MM.1S (cell line): ENCODE measurements around the gene MIB2.
A peak's percentile ranks its signal among the peaks of the same experiment; 100 is the strongest.

Experiments
- DNase-seq: peaks from one replicate; pipeline ENCODE4 v3.0.0-alpha.2; 2015
- H2AFZ ChIP-seq: fragments of 300-600 bp; sonication (generic); 2 replicates; pipeline ENCODE4 v1.6.0; 2016; ENCODE audit warnings: antibody characterized with exemption, low read length
- H3F3A ChIP-seq: fragments of 300-600 bp; sonication (generic); 2 replicates; pipeline ENCODE4 v1.6.1; 2016; ENCODE audit warnings: mild to moderate bottlenecking, antibody characterized with exemption, low read length, moderate library complexity, mixed read lengths; ENCODE audit not compliant: insufficient read depth
- H3K27ac ChIP-seq: fragments of 300-600 bp; sonication (generic); 2 replicates; pipeline ENCODE4 v1.5.1; 2016; ENCODE audit warnings: mild to moderate bottlenecking, low read length
- H3K27me3 ChIP-seq: fragments of 300-600 bp; sonication (generic); replicated peaks from 2 replicates; pipeline ENCODE4 v1.6.0; 2016; ENCODE audit warnings: low read length; ENCODE audit not compliant: insufficient read depth
- H3K36me3 ChIP-seq: fragments of 300-600 bp; sonication (generic); replicated peaks from 2 replicates; pipeline ENCODE4 v1.6.1; 2016; ENCODE audit warnings: mild to moderate bottlenecking, low read length, mixed read lengths; ENCODE audit not compliant: insufficient read depth
- H3K4me1 ChIP-seq: fragments of 300-600 bp; sonication (generic); 2 replicates; pipeline ENCODE4 v1.6.1; 2016; ENCODE audit warnings: low read length, mixed read lengths
- H3K4me2 ChIP-seq: fragments of 300-600 bp; sonication (generic); 2 replicates; pipeline ENCODE4 v1.6.0; 2016; ENCODE audit warnings: low read depth, low read length
- H3K4me3 ChIP-seq: fragments of 300-600 bp; sonication (generic); 2 replicates; pipeline ENCODE4 v1.5.1; 2016; ENCODE audit warnings: low read length, mixed read lengths
- H3K79me2 ChIP-seq: fragments of 300-600 bp; sonication (generic); 2 replicates; pipeline ENCODE4 v1.6.1; 2016; ENCODE audit warnings: mixed run types, low read length, mixed read lengths
- H3K9ac ChIP-seq: fragments of 300-600 bp; sonication (generic); 2 replicates; pipeline ENCODE4 v1.6.1; 2016; ENCODE audit warnings: low read length, mixed read lengths
- H3K9me2 ChIP-seq: fragments of 300-600 bp; sonication (generic); replicated peaks from 2 replicates; pipeline ENCODE4 v1.6.1; 2016; ENCODE audit warnings: mild to moderate bottlenecking, low read length, mixed read lengths; ENCODE audit not compliant: insufficient read depth
- H3K9me3 ChIP-seq: fragments of 300-600 bp; sonication (generic); replicated peaks from 2 replicates; pipeline ENCODE4 v1.6.1; 2016; ENCODE audit warnings: mild to moderate bottlenecking, low read length, mixed read lengths; ENCODE audit not compliant: insufficient read depth
- H4K20me1 ChIP-seq: fragments of 300-600 bp; sonication (generic); 2 replicates; pipeline ENCODE4 v1.6.1; 2016; ENCODE audit warnings: mild to moderate bottlenecking, low read length, moderate library complexity, mixed read lengths; ENCODE audit not compliant: insufficient read depth
- EZH2 ChIP-seq: fragments of 300-600 bp; sonication (generic); optimal IDR thresholded peaks from 2 replicates; pipeline ENCODE3; 2017; ENCODE audit warnings: low read depth, mild to moderate bottlenecking, antibody characterized with exemption, low read length, mixed read lengths
- EZH2phosphoT487 ChIP-seq: fragments of 300-600 bp; sonication (generic); IDR thresholded peaks from 2 replicates; pipeline ENCODE4 v1.6.1; 2018; ENCODE audit warnings: antibody characterized with exemption, low read length
- TF ChIP-seq, protein P1 (sequence below): fragments of 300-600 bp; sonication (generic); IDR thresholded peaks from 2 replicates; pipeline ENCODE4 v1.5.1; 2016; ENCODE audit warnings: antibody characterized with exemption, low read length, mixed read lengths

The MIB2 gene

DNA sequence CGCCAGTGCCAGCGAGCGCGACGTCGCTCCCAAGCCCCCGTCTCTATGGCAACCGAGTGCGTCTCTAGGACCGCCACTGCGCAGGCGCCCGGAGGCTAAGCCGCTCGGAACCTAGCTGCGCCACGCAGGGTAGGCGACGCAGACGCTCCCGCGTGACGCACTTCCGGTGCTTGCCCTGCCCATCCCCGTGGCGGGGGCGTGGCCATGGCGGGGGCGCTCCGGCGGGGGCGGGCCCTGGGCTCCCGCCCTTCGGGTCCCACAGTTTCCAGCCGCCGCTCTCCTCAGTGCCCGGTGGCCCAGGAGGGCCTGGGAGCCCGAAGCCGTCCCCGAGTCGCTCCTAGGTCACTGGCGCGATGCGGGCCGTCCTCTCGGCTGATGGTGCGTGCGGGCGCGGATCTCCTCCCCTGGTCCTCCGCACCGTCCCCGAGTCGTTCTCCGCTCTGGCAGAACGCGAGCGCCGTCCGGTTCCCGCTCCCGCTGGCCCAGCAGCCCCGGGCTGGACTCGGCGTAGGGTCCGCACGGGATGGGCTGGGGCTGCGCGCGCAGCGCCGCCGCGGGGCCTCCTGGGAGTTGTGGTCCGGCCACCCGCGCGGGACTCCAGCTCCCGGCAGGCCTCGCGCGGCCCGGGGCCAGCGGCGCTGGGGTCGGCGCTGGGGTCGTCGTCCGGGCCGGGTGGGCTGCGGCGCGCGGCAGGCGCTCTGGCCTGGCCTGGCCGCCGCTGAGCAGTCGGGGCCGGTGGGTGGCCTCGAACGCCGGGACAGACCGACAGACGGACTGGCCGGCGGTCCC, at the start of gene MIB2:
MIB2 (plus strand) TSS at position 245 of the 789 bp plus-strand sequence. CDS start 7,953 bp downstream, outside the sequence.
- H3K4me3 ChIP-seq, result peak within 1 kb of the TSS; percentile 98

DNA sequence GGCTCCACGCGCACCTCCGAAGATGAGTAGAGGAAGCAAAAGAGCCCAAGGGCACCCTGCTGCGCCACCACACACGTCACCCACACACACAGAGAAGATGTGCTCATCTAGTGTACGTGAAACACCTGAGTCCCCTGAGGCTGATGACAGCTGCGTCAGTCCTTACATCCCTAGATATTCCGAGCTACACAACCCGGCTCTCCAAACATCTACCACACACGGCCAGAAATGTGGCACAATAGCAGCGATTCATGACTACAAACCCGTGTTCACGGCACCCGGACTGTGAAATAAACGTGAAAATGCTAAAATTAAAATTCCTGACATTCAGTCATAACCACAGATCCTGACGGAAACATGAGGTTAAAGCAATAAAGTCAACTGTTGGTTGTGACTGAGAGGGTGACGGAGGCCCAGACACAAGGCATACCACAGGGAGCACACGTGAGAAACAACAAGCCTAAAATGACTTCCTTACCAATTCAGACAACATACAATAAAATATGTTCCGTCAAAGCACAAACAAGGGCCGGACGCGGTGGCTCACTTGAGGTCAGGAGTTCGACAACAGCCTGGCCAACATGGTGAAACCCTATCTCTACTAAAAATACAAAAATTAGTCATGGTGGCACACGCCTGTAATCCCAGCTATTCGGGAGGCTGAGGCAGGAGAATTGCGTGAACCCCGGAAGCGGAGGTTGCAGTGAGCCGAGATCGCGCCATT, 48.0 kb upstream of the MIB2 start:
- Histone ChIP-seq H3F3A (no peaks in the 10 kb centered on the region), H3K4me2 (no peak overlapping the region), H3K27me3 (no peaks in the 10 kb centered on the region), H3K4me3 (no peak overlapping the region), H3K9me3 (no peaks in the 10 kb centered on the region), H3K9me2 (no peaks in the 10 kb centered on the region), H2AFZ (no peak overlapping the region), H3K36me3 (peaks cover 9% of the 10 kb centered on the region; the same call in 1 of the 2 replicates), H4K20me1 (peaks cover 24% of the 10 kb centered on the region), H3K27ac (no peak overlapping the region), H3K79me2 (peaks cover 97% of the 10 kb centered on the region), H3K4me1 (no peaks in the 10 kb centered on the region), H3K9ac (no peak overlapping the region)
- TF ChIP-seq EZH2 (no peak), EZH2phosphoT487 (no peak)
- TF ChIP-seq, protein P1, sequence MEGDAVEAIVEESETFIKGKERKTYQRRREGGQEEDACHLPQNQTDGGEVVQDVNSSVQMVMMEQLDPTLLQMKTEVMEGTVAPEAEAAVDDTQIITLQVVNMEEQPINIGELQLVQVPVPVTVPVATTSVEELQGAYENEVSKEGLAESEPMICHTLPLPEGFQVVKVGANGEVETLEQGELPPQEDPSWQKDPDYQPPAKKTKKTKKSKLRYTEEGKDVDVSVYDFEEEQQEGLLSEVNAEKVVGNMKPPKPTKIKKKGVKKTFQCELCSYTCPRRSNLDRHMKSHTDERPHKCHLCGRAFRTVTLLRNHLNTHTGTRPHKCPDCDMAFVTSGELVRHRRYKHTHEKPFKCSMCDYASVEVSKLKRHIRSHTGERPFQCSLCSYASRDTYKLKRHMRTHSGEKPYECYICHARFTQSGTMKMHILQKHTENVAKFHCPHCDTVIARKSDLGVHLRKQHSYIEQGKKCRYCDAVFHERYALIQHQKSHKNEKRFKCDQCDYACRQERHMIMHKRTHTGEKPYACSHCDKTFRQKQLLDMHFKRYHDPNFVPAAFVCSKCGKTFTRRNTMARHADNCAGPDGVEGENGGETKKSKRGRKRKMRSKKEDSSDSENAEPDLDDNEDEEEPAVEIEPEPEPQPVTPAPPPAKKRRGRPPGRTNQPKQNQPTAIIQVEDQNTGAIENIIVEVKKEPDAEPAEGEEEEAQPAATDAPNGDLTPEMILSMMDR, result no peak
- no peak for DNase-seq

More for the DNA sequence above, at the start of gene MIB2:
- Histone ChIP-seq H2AFZ (peak within 1 kb of the TSS; percentile 71), H3K79me2 (peaks cover 23% of the 10 kb centered on the region), H3K9me3 (no peaks in the 10 kb centered on the region), H3K9me2 (no peaks in the 10 kb centered on the region), H3K9ac (peak within 1 kb of the TSS; percentile 100), H3K27ac (peak within 1 kb of the TSS; percentile 100), H3K27me3 (no peaks in the 10 kb centered on the region), H4K20me1 (no peaks in the 10 kb centered on the region), H3K4me2 (peak within 1 kb of the TSS; percentile 97), H3K4me1 (peaks cover 9% of the 10 kb centered on the region), H3K36me3 (no peaks in the 10 kb centered on the region), H3F3A (peaks cover 3% of the 10 kb centered on the region; the same call in 1 of the 2 replicates)
- peak; percentile 99 for DNase-seq
- TF ChIP-seq, protein P1, result no peak
- TF ChIP-seq EZH2, result no peak
- no peak for TF ChIP-seq EZH2phosphoT487

DNA sequence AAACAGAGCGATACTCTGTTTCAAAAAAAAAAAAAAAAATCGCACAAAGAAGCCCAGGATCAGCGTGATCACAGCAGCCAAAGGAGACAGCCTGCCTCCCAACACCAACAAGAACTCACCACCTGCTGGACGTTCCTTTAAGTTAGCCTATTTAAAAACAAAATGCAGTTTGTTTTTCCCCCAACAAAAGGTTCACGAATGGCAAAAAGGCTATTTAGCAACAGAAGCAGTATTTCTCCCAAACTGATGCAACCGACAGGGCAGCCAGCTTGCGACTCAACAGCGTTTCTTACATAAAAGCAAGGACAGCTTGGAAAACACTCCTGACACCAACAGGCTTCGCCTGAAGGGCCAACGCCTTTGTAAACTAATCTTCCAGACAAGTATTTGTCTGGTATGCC, 47.4 kb upstream of the MIB2 start:
- H4K20me1 ChIP-seq, result peaks cover 24% of the 10 kb centered on the region
- no peak overlapping the region for H3K4me3 ChIP-seq
- DNase-seq, result no peak
- no peaks in the 10 kb centered on the region for H3K9me3 ChIP-seq
- no peaks in the 10 kb centered on the region for H3K9me2 ChIP-seq
- peaks cover 8% of the 10 kb centered on the region; the same call in 1 of the 2 replicates for H3K36me3 ChIP-seq
- H3K4me1 ChIP-seq, result no peaks in the 10 kb centered on the region
- no peaks in the 10 kb centered on the region for H3K27me3 ChIP-seq
- H3F3A ChIP-seq, result no peaks in the 10 kb centered on the region
- no peak overlapping the region for H3K27ac ChIP-seq
- H3K9ac ChIP-seq, result no peak overlapping the region
- no peak overlapping the region for H2AFZ ChIP-seq
- peaks cover 97% of the 10 kb centered on the region for H3K79me2 ChIP-seq
- no peak overlapping the region for H3K4me2 ChIP-seq
- TF ChIP-seq, protein P1, result no peak
- TF ChIP-seq EZH2phosphoT487 (no peak), EZH2 (no peak)
